Fibroblast of pulmonary artery (primary cell): ENCODE data around the gene CAMTA1.

Source experiments
- DNase-seq: peaks from one replicate; pipeline ENCODE4 v3.0.0-alpha.2; 2010; ENCODE audit warnings: low read depth
- H3K4me3 ChIP-seq: replicated peaks from 2 replicates; pipeline ENCODE4 v1.5.1; 2011; ENCODE audit warnings: low read depth, mild to moderate bottlenecking, control low read depth, low read length, moderate library complexity
- TF ChIP-seq, protein P1 (sequence below): IDR thresholded peaks from 2 replicates; pipeline ENCODE4 v1.5.1; 2011; ENCODE audit warnings: mild to moderate bottlenecking, control low read depth, low read length, inconsistent platforms; ENCODE audit errors: missing control alignments

CAMTA1 gene

DNA sequence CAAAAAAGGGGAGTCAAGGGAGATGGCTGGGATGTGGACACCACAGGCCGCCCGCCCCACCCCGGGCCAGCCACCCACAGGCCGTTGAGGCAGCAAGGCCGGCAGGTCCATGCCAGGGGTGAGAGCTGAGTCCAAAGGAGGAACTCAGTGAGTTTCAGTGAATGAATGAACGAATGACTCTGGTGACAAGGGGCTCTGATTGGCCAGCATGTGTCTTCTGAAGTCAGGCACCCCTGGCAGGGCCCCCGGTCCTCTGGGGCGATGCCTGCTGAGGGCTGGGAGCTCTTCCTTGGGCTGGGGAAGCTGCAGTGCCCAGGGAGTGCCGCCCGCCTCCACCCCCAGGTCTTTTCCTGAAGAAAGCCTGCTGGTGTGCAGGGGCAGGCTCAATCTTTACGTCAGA, 749.8 kb downstream of the CAMTA1 start:
- no peak overlapping the region for H3K4me3 ChIP-seq
- DNase-seq, result no peak
- TF ChIP-seq, protein P1, sequence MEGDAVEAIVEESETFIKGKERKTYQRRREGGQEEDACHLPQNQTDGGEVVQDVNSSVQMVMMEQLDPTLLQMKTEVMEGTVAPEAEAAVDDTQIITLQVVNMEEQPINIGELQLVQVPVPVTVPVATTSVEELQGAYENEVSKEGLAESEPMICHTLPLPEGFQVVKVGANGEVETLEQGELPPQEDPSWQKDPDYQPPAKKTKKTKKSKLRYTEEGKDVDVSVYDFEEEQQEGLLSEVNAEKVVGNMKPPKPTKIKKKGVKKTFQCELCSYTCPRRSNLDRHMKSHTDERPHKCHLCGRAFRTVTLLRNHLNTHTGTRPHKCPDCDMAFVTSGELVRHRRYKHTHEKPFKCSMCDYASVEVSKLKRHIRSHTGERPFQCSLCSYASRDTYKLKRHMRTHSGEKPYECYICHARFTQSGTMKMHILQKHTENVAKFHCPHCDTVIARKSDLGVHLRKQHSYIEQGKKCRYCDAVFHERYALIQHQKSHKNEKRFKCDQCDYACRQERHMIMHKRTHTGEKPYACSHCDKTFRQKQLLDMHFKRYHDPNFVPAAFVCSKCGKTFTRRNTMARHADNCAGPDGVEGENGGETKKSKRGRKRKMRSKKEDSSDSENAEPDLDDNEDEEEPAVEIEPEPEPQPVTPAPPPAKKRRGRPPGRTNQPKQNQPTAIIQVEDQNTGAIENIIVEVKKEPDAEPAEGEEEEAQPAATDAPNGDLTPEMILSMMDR, result no peak

DNA sequence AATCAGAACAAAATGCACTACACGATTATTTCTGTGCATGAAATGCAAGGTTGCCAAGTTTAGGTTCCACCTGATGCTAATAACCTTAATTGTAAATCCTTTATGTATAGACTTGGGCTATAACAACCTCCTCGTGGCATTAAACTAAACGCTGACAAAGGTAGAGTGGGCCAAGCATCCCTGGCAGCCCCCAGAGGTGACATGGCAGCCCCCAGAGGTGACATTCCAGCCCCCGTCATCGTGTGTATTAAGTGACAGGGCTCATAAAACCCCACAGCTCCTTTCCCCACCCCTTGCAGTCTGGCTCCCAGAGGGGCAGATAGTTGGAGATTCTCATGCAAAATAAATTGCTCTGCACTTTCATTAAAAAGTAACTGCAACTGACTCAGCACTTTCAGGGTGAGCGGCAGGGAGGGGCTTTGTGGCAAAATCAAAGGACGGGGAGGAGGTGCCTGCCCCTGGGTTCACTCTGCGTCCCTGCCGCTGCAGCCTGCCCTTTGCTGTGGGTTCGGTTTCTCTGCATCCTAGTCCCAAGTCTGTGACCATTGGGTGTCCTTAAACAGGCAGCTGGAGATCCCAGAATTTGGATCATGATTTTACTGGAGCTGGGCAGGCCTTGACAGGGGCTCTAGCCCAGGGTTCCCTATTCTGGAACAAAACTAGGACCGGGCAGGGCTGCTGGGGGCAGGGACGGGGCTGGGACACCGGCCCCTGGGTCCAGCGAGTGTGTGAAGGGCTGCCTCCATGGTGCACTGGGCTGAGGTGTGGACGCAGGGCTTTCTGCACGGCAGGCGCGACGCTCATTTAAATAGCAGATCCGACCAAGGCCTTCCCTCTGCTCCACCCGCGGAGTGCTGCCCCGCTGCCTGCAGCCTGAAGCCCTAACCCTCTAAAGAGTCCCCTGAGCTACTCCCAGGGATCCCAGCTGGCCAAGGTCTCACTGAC, 751.0 kb downstream of the CAMTA1 start:
- DNase-seq, result no peak
- TF ChIP-seq, protein P1, result no peak
- H3K4me3 ChIP-seq, result no peak overlapping the region

DNA sequence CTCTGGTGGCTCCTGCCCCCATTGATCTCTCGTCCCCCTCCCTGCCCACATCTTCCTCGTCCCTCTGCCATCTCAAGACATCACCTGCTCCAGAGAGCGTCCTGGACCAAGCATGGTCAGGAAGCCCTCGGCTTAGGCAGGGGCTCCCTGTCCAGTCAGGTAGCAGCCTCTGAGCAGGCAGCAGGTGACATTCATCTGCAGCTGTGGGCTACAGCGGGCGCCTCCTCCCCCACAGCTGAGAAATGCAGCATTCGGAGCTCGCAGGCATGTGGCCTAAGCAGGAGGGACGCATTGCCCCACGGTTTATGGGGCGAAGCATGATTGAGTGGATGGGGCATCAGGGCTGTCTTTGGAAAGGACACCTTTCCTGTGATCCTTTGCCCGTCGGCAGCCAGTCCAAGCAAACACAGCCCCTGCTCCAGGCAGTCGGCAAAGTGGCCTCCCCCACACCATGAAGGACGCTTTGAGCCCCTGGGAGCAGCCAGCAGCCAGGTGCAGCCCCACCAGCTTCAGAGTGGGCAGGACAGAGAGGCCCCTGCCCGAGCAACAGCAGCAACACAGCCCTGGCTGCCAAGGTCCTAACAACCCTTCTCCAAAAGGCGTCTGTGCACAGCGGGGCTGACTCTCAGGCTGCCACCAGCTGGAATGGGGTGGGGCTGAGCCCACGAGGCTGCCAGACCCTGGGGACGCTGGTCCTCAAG, 751.8 kb downstream of the CAMTA1 start:
- TF ChIP-seq, protein P1, result no peak
- no peak overlapping the region for H3K4me3 ChIP-seq
- DNase-seq, result no peak

DNA sequence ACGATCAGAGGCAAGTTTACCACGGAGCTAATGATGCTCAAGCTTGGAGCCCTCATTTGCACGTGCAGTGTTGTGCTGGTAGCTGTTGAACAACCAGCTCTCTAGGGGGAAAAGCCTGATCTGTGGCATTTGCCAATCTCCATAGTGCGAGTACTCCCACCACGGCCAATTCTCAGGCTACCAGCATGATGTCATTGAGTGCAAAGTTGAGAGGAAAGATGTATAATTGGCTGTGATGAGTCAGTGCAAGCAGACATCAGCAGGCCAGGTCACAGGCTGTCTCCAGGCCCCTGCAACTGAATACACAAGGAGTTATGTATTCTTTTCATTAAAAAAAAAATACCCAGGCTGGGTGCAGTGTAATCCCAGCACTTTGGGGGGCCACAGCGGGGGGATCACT, 752.8 kb downstream of the CAMTA1 start:
- TF ChIP-seq, protein P1, result no peak
- no peak overlapping the region for H3K4me3 ChIP-seq
- peak; percentile 32 for DNase-seq

DNA sequence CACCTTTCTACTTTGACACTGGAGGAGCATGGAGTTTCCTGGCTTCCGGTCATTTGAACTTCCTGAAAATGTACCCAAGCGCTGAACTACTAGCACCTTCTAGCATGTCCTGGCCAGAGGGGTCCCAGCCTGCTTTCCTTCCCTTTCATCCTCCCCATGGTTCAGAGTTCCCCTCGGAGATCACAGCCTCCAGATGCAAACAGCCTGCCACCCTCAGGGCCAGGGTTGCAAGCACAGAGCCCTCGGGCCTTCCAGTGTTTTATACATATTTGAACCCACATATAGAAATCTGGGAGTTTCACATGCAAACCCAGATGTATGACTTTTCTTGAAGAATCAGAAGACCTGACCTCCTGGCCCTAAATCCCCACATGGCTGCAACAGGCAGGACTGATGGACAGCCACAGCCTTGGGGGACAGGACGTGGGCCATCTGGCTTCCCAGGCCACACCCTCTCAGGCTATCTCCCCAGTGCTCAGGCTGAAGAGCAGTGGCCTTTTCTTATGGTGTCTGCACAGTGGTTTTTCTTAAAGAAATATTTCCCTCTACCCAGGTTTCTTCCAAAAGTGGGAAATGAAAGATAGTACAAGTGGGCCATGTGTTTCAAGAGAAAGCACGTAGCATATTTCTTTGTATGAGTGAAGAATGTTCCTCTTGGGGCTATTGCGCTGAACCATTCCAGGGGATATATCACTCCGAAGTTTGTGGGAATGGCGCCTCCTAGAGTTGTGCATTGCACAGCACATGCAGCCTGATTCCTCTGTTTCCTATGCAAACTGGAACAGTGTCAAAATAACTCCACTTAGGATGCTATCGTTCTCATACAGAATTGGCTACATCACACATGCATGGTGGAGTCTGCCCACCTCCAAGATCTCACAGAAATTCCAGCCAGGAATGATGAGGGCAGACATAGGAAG, 753.9 kb downstream of the CAMTA1 start:
- no peak overlapping the region for H3K4me3 ChIP-seq
- DNase-seq, result no peak
- TF ChIP-seq, protein P1, result no peak

DNA sequence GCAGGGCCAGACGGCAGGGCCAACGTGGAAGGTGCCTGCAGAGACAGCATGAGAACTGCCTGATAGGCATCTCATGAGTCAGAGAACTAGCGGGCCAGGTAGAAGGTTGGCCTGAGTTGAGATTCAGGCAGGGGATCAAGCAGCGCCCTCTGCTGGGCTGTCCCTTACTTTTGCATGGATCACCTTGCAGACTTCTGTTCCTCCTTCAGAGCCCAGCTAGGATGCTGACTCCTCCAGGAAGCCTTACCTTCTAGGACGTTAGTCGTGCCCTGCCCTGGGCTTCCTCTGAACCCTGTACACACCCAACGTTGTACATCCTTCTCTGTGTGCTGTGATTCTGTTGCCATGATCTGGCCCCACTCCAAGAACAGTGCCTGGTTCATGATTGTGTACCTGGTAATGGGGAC, 754.5 kb downstream of the CAMTA1 start:
- DNase-seq, result no peak
- H3K4me3 ChIP-seq, result no peak overlapping the region
- TF ChIP-seq, protein P1, result peak; percentile 31
